T-helper 2 cell treated with Interferon-gamma antibody and Interleukin-4, amounts not matched to agents 5 μg/mL and 100 μg/mL, for 36 hours (primary cell): ENCODE data around the gene GNB1L.

Experiments used
- DNase-seq: peaks from one replicate; pipeline ENCODE4 v3.0.0; 2021; ENCODE audit warnings: low spot score
- H3K27ac Mint-ChIP-seq: one replicate; pipeline ENCODE4 v1.8.0; 2021; ENCODE audit warnings: mild to moderate bottlenecking, mixed read lengths
- H3K27me3 Mint-ChIP-seq: one replicate; pipeline ENCODE4 v1.8.0; 2021; ENCODE audit warnings: low read depth, mixed read lengths
- H3K36me3 Mint-ChIP-seq: one replicate; pipeline ENCODE4 v1.8.0; 2021; ENCODE audit warnings: low read depth, mixed read lengths
- H3K4me1 Mint-ChIP-seq: one replicate; pipeline ENCODE4 v1.8.0; 2021; ENCODE audit warnings: low read depth, mixed read lengths
- H3K4me3 Mint-ChIP-seq: one replicate; pipeline ENCODE4 v1.8.0; 2022; ENCODE audit warnings: mild to moderate bottlenecking, moderate library complexity, mixed read lengths
- H3K9me3 Mint-ChIP-seq: one replicate; pipeline ENCODE4 v1.8.0; 2021; ENCODE audit warnings: mixed read lengths

GNB1L gene

DNA sequence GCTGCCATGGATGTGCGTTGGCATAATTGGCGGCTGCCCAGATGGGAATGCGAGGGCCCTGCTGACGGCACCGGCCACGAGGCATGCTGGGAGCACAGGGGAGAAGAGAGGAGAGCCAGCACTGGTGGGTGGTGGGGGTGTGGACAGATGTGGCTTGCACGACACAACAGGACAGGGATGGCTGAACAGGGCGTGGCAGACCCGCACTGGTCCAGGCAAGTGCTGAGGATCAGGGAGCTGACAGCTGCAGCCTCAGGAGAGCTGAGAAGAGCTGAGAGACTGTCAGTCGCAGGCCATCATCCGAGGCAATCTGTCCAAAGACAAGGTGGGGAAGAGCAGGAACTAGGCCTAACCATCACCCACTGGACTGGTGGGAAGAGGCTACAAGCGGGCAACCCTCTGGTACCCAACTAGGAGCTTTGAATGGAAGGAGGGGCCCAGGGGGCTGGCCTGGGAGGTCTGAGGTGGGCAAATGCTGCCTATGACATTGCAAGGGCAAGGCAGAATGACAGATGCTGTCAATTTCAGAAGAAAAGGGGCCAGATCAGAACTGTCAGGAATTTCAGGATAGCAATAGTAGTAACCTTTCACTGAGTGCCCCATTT is 2.4 kb downstream of the GNB1L start:
- H3K27me3 Mint-ChIP-seq = no peaks in the 10 kb centered on the region
- H3K36me3 Mint-ChIP-seq = peaks cover 27% of the 10 kb centered on the region
- H3K27ac Mint-ChIP-seq = no peak overlapping the region
- no peak for DNase-seq
- no peaks in the 10 kb centered on the region for H3K9me3 Mint-ChIP-seq
- H3K4me3 Mint-ChIP-seq = peak overlapping the region; percentile 97
- peaks cover 22% of the 10 kb centered on the region for H3K4me1 Mint-ChIP-seq

- Mint-ChIP-seq H3K27ac (no peak overlapping the region), H3K9me3 (no peaks in the 10 kb centered on the region), H3K4me3 (peak overlapping the region; percentile 28), H3K36me3 (peaks cover 28% of the 10 kb centered on the region), H3K4me1 (peaks cover 17% of the 10 kb centered on the region), H3K27me3 (no peaks in the 10 kb centered on the region)
- DNase-seq = no peak
Observed at GRCh38 chr22:19851291-19852176, 3.1 kb downstream of the GNB1L start.

- no peaks in the 10 kb centered on the region for H3K9me3 Mint-ChIP-seq
- no peak overlapping the region for H3K27ac Mint-ChIP-seq
- H3K4me1 Mint-ChIP-seq = peaks cover 17% of the 10 kb centered on the region
- H3K4me3 Mint-ChIP-seq = no peak overlapping the region
- H3K27me3 Mint-ChIP-seq = no peaks in the 10 kb centered on the region
- no peak for DNase-seq
- peaks cover 28% of the 10 kb centered on the region for H3K36me3 Mint-ChIP-seq
Observed at GRCh38 chr22:19850763-19851109, 3.9 kb downstream of the GNB1L start.

DNA sequence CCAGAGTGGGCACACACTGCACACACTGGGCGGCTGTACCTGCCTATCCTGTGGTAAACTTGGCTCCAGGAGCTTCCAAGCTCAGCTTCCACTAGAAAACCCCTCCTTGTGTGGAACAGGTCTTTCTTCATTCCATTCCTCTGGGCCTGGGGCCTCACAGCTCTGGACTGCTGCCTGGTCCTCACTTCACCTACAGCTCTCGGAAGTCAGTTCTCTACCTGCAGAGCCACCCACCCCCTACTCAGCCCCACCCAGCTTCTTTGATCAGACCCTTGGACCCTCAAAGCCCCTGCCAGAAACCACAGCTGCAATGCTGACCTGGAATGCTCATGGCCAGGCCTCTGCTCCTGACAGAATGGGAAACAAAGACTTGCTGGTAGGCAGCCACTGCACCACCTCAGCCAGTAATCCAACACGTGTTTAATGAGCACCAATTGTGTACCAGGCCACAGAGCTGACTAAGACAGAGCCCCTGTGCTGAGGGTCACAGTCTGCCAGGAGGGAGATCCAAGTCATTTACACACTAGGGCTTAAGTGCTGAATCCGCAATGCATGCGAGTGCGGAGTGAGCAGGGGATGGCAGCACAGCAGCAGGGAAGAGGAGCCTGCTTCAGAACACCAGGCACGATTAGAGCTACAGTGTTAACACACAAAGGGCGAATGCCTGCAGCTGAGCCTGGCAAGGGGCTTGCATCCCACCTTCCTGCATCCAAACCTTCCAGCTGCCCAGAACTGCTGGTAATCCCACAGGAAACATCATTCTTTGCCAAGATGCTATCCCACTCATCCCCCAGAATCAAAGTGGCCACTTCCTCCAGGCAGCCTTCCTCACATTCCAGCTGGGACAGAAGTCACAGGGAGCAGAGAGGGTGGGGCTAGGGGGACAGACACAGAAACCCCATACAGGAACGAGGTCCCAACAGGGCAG is 4.6 kb downstream of the GNB1L start:
- H3K4me1 Mint-ChIP-seq = peaks cover 17% of the 10 kb centered on the region
- no peaks in the 10 kb centered on the region for H3K27me3 Mint-ChIP-seq
- H3K27ac Mint-ChIP-seq = no peak overlapping the region
- no peak for DNase-seq
- peaks cover 28% of the 10 kb centered on the region for H3K36me3 Mint-ChIP-seq
- H3K9me3 Mint-ChIP-seq = no peaks in the 10 kb centered on the region
- H3K4me3 Mint-ChIP-seq = no peak overlapping the region

- Mint-ChIP-seq H3K9me3 (no peaks in the 10 kb centered on the region), H3K27ac (no peak overlapping the region), H3K36me3 (peaks cover 26% of the 10 kb centered on the region), H3K4me3 (no peak overlapping the region), H3K4me1 (peaks cover 17% of the 10 kb centered on the region), H3K27me3 (no peaks in the 10 kb centered on the region)
- DNase-seq = no peak
Observed at GRCh38 chr22:19848298-19849224, 6.1 kb downstream of the GNB1L start.

DNA sequence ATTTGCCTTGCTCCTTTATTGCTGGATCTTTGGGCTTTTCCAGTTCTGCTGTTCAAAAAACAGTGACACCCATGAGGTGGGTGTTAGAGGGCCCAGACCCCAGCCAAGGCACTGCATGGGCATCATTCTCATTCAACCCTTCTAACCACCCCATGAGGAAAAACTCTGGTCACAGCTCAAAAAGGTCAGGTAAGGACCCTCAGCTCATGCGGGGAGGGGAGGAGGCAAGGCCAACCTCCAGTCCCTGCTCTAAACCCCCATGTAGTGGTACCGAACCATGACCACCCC is 7.4 kb downstream of the GNB1L start:
- Mint-ChIP-seq H3K4me1 (peaks cover 7% of the 10 kb centered on the region), H3K36me3 (peaks cover 26% of the 10 kb centered on the region), H3K27ac (no peak overlapping the region), H3K4me3 (no peak overlapping the region), H3K27me3 (no peaks in the 10 kb centered on the region), H3K9me3 (no peaks in the 10 kb centered on the region)
- no peak for DNase-seq

DNA sequence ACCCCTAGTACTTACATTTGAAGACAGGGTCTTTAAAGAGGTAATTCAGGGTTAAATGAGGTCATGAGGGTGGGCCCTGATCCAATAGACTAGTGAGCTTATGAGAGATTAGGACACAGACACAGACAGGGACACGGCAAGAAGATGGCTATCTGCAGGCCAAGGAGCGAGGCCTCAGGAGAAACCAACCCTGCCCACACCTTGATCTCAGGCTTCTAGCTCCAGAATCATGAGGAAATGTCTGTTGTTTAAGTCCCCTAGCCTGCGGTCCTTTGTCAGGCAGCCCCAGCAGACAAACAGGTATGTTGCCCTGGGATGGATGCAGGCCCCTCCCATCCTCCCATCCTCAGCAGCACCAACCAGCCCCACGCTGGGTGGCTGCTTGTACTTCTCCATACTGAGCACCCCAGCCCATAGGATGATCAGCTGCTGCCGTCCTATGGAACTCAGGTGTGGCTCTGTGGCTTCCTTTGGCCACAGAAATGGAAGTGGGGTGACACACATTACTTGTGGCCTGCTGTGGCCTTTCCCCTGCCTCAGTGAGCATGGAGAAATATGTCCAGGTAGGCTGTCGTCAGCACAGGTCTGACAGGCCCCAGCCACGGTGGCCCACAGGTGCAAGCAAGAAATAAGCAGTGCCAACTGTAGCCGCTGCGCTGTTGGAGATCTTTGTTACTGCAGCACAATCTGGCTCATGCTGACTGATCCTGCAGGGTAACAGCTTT is 7.9 kb downstream of the GNB1L start:
- H3K4me1 Mint-ChIP-seq = peaks cover 5% of the 10 kb centered on the region
- peaks cover 22% of the 10 kb centered on the region for H3K36me3 Mint-ChIP-seq
- no peak overlapping the region for H3K27ac Mint-ChIP-seq

GRCh38 chr22:19845054-19845722 is 9.5 kb downstream of the GNB1L start:
- H3K36me3 Mint-ChIP-seq = peaks cover 15% of the 10 kb centered on the region
- no peak overlapping the region for H3K27ac Mint-ChIP-seq
- peaks cover 5% of the 10 kb centered on the region for H3K4me1 Mint-ChIP-seq
- no peak for DNase-seq
- no peaks in the 10 kb centered on the region for H3K9me3 Mint-ChIP-seq
- H3K27me3 Mint-ChIP-seq = no peaks in the 10 kb centered on the region
- no peak overlapping the region for H3K4me3 Mint-ChIP-seq

More for the DNA sequence above, 7.9 kb downstream of the GNB1L start:
- Mint-ChIP-seq H3K27me3 (no peaks in the 10 kb centered on the region), H3K9me3 (no peaks in the 10 kb centered on the region), H3K4me3 (no peak overlapping the region)
- DNase-seq = no peak

GRCh38 chr22:19844377-19845053 is 10.2 kb downstream of the GNB1L start:
- no peaks in the 10 kb centered on the region for H3K27me3 Mint-ChIP-seq
- no peaks in the 10 kb centered on the region for H3K9me3 Mint-ChIP-seq
- peaks cover 5% of the 10 kb centered on the region for H3K4me1 Mint-ChIP-seq
- no peak for DNase-seq
- H3K4me3 Mint-ChIP-seq = no peak overlapping the region
- H3K36me3 Mint-ChIP-seq = peaks cover 10% of the 10 kb centered on the region
- H3K27ac Mint-ChIP-seq = peak overlapping the region; percentile 52

DNA sequence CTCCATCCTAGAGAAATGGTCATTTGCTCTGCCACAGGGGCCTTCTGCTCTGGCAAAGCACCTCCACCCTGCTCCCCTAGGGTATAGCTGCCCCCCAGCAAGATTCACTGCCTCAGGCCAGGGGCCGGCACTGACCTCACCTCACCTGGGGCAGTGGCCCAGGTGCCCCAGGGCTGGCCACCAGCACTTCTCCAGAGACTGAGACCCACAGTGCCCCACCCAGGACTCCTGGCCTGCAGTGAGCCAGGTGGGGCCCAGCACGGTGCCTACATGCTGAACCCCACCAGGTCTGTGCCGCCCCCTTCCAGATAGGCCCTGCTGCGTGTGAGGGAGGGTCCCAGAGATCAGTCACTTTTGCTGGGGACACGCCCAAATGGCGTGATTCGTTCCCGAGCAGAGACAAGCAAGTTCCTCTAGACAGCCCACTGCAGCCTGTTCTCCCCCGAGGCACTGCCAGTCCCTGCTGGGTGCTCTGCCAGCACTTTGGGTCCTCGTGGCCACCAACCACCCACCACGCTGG is 10.8 kb downstream of the GNB1L start:
- Mint-ChIP-seq H3K27ac (peak overlapping the region; percentile 52), H3K4me1 (peaks cover 5% of the 10 kb centered on the region), H3K9me3 (no peaks in the 10 kb centered on the region), H3K27me3 (no peaks in the 10 kb centered on the region), H3K36me3 (peaks cover 10% of the 10 kb centered on the region), H3K4me3 (no peak overlapping the region)
- no peak for DNase-seq

- H3K36me3 Mint-ChIP-seq = peaks cover 7% of the 10 kb centered on the region
- H3K9me3 Mint-ChIP-seq = no peaks in the 10 kb centered on the region
- H3K27ac Mint-ChIP-seq = no peak overlapping the region
- H3K27me3 Mint-ChIP-seq = no peaks in the 10 kb centered on the region
- DNase-seq = no peak
- peaks cover 5% of the 10 kb centered on the region for H3K4me1 Mint-ChIP-seq
- no peak overlapping the region for H3K4me3 Mint-ChIP-seq
Observed at GRCh38 chr22:19843107-19843856, 11.4 kb downstream of the GNB1L start.
